Stimulated activated CD4-positive, alpha-beta T cell treated with anti-CD3 and anti-CD28 coated beads, TNF-alpha, amount 100 ng/mL, for 1 hour (primary cell): ENCODE measurements around the gene RAB3GAP2.
"Not testable (repeated sequence)": the region's sequence is repeated elsewhere in the genome, so short reads cannot be mapped to it uniquely, and the experiment has no call there.

ENCODE experiments used
- DNase-seq, 3 donors: peaks; one replicate each; pipeline ENCODE4 v3.0.0-alpha.2; 2020; ENCODE audit warnings: low read depth in 3 of 3, low spot score in 1 of 3

RAB3GAP2 gene

GRCh38 chr1:220272047-220272840 lies at the start of gene RAB3GAP2:
RAB3GAP2 (minus strand) TSS chr1:220272453; CDS start chr1:220272337, 116 bp downstream.
- DNase-seq = peak; percentile 91 to 93 (median 93)

- DNase-seq = no peak
Observed at GRCh38 chr1:220321758-220322157, 49.5 kb upstream of the RAB3GAP2 start.

- no peak for DNase-seq
Observed at GRCh38 chr1:220320709-220321108, 48.5 kb upstream of the RAB3GAP2 start.

GRCh38 chr1:220318673-220319072 lies 46.4 kb upstream of the RAB3GAP2 start:
- no peak for DNase-seq

GRCh38 chr1:220317161-220317560 lies 44.9 kb upstream of the RAB3GAP2 start:
- no peak for DNase-seq

- DNase-seq = no peak
Observed at GRCh38 chr1:220316305-220316704, 44.1 kb upstream of the RAB3GAP2 start.

GRCh38 chr1:220315070-220315839 lies 43.0 kb upstream of the RAB3GAP2 start:
- DNase-seq = no peak

GRCh38 chr1:220313576-220313975 lies 41.3 kb upstream of the RAB3GAP2 start:
- DNase-seq = no peak

- not testable (repeated sequence) for DNase-seq
Observed at GRCh38 chr1:220310147-220310546, 37.9 kb upstream of the RAB3GAP2 start.

GRCh38 chr1:220307607-220308006 lies 35.4 kb upstream of the RAB3GAP2 start:
- DNase-seq = no peak

GRCh38 chr1:220306339-220306738 lies 34.1 kb upstream of the RAB3GAP2 start:
- DNase-seq = no peak

GRCh38 chr1:220303871-220304270 lies 31.6 kb upstream of the RAB3GAP2 start:
- DNase-seq = no peak

- DNase-seq = no peak
Observed at GRCh38 chr1:220301630-220302029, 29.4 kb upstream of the RAB3GAP2 start.

- DNase-seq = no peak
Observed at GRCh38 chr1:220300442-220301121, 28.3 kb upstream of the RAB3GAP2 start.

- DNase-seq = no peak
Observed at GRCh38 chr1:220299337-220299736, 27.1 kb upstream of the RAB3GAP2 start.

- DNase-seq = no peak
Observed at GRCh38 chr1:220298470-220299205, 26.4 kb upstream of the RAB3GAP2 start.

- no peak for DNase-seq
Observed at GRCh38 chr1:220296981-220297380, 24.7 kb upstream of the RAB3GAP2 start.

- DNase-seq = no peak
Observed at GRCh38 chr1:220294846-220295301, 22.6 kb upstream of the RAB3GAP2 start.

- no peak for DNase-seq
Observed at GRCh38 chr1:220291580-220291979, 19.3 kb upstream of the RAB3GAP2 start.

- DNase-seq = no peak
Observed at GRCh38 chr1:220290140-220290761, 18.0 kb upstream of the RAB3GAP2 start.
